BLaER1 (cell line): ENCODE measurements around the gene GAS6.
A peak's percentile ranks its signal among the peaks of the same experiment; 100 is the strongest.
"Not testable (repeated sequence)": the region's sequence is repeated elsewhere in the genome, so short reads cannot be mapped to it uniquely, and the experiment has no call there.

ENCODE experiments used
- H3K27ac ChIP-seq: shearing (Covaris generic); formaldehyde crosslinking; 2 replicates; pipeline ENCODE4 v1.8.1; 2022
- H3K27me3 ChIP-seq: shearing (Covaris generic); formaldehyde crosslinking; 2 replicates; pipeline ENCODE4 v1.8.1; 2022
- H3K36me3 ChIP-seq: shearing (Covaris generic); formaldehyde crosslinking; 2 replicates; pipeline ENCODE4 v1.8.1; 2022
- H3K4me1 ChIP-seq: shearing (Covaris generic); formaldehyde crosslinking; 2 replicates; pipeline ENCODE4 v1.8.1; 2022
- H3K4me2 ChIP-seq: shearing (Covaris generic); formaldehyde crosslinking; 2 replicates; pipeline ENCODE4 v1.8.1; 2022
- H3K4me3 ChIP-seq: shearing (Covaris generic); formaldehyde crosslinking; 2 replicates; pipeline ENCODE4 v1.8.1; 2022
- H3K9ac ChIP-seq: shearing (Covaris generic); formaldehyde crosslinking; 2 replicates; pipeline ENCODE4 v1.8.1; 2022
- H3K9me3 ChIP-seq: shearing (Covaris generic); formaldehyde crosslinking; 2 replicates; pipeline ENCODE4 v1.8.1; 2022
- H4K20me1 ChIP-seq: shearing (Covaris generic); formaldehyde crosslinking; 2 replicates; pipeline ENCODE4 v1.8.1; 2022
- Cebpa-rat ChIP-seq: shearing (Covaris generic); IDR thresholded peaks from 2 replicates; pipeline ENCODE4 v1.8.1; 2022

The GAS6 gene

GRCh38 chr13:113834496-113835200 is 29.2 kb downstream of the GAS6 start:
- TF ChIP-seq Cebpa-rat = no peak
- Histone ChIP-seq H3K4me2 (peak overlapping the region; percentile 64; the same call in 1 of the 2 replicates), H3K9ac (no peak overlapping the region), H3K36me3 (peaks cover 35% of the 10 kb centered on the region), H3K27me3 (0 out of 2 replicates have a peak, but pooled peaks cover 5% of the 10 kb centered on the region), H3K4me3 (no peak overlapping the region), H4K20me1 (peaks cover 92% of the 10 kb centered on the region), H3K27ac (no peak overlapping the region), H3K4me1 (peaks cover 49% of the 10 kb centered on the region), H3K9me3 (no peaks in the 10 kb centered on the region)

GRCh38 chr13:113834006-113834405 is 29.9 kb downstream of the GAS6 start:
- not testable (repeated sequence) for H3K9ac ChIP-seq, H3K4me2 ChIP-seq, H3K9me3 ChIP-seq, H3K4me3 ChIP-seq, H3K27ac ChIP-seq, H3K27me3 ChIP-seq
- peaks cover 43% of the 10 kb centered on the region for H3K4me1 ChIP-seq
- peaks cover 41% of the 10 kb centered on the region for H3K36me3 ChIP-seq
- peaks cover 92% of the 10 kb centered on the region for H4K20me1 ChIP-seq

GRCh38 chr13:113833111-113833830 is 30.6 kb downstream of the GAS6 start:
- no peak overlapping the region for H3K4me2 ChIP-seq
- H3K9me3 ChIP-seq = no peaks in the 10 kb centered on the region
- no peak overlapping the region for H3K9ac ChIP-seq
- 0 out of 2 replicates have a peak, but pooled peaks cover 5% of the 10 kb centered on the region for H3K27me3 ChIP-seq
- H3K4me1 ChIP-seq = peaks cover 36% of the 10 kb centered on the region
- no peak for TF ChIP-seq Cebpa-rat
- peaks cover 92% of the 10 kb centered on the region for H4K20me1 ChIP-seq
- H3K36me3 ChIP-seq = peaks cover 48% of the 10 kb centered on the region
- H3K27ac ChIP-seq = no peak overlapping the region
- H3K4me3 ChIP-seq = no peak overlapping the region

- no peak overlapping the region for H3K9ac ChIP-seq
- 0 out of 2 replicates have a peak, but pooled peaks cover 5% of the 10 kb centered on the region for H3K27me3 ChIP-seq
- H3K4me3 ChIP-seq = no peak overlapping the region
- H3K4me1 ChIP-seq = peaks cover 29% of the 10 kb centered on the region
- TF ChIP-seq Cebpa-rat = no peak
- H3K9me3 ChIP-seq = no peaks in the 10 kb centered on the region
- H3K27ac ChIP-seq = no peak overlapping the region
- peaks cover 92% of the 10 kb centered on the region for H4K20me1 ChIP-seq
- peaks cover 53% of the 10 kb centered on the region for H3K36me3 ChIP-seq
- no peak overlapping the region for H3K4me2 ChIP-seq
These were observed 31.2 kb downstream of the GAS6 start for GRCh38 chr13:113832631-113833030.

GRCh38 chr13:113832205-113832604 is 31.7 kb downstream of the GAS6 start:
- no peak overlapping the region for H3K27ac ChIP-seq
- TF ChIP-seq Cebpa-rat = no peak

GRCh38 chr13:113831061-113831460 is 32.8 kb downstream of the GAS6 start:
- Histone ChIP-seq H3K36me3 (peaks cover 65% of the 10 kb centered on the region), H3K4me3 (no peak overlapping the region), H3K9me3 (no peaks in the 10 kb centered on the region), H3K27ac (no peak overlapping the region), H3K4me1 (peaks cover 20% of the 10 kb centered on the region), H4K20me1 (peaks cover 97% of the 10 kb centered on the region), H3K4me2 (no peak overlapping the region), H3K27me3 (no peaks in the 10 kb centered on the region), H3K9ac (no peak overlapping the region)
- TF ChIP-seq Cebpa-rat = no peak

More at GRCh38 chr13:113832205-113832604, 31.7 kb downstream of the GAS6 start:
- Histone ChIP-seq H3K27me3 (0 out of 2 replicates have a peak, but pooled peaks cover 4% of the 10 kb centered on the region), H4K20me1 (peaks cover 92% of the 10 kb centered on the region), H3K4me3 (no peak overlapping the region), H3K4me1 (peaks cover 25% of the 10 kb centered on the region), H3K4me2 (no peak overlapping the region), H3K36me3 (peaks cover 57% of the 10 kb centered on the region), H3K9me3 (no peaks in the 10 kb centered on the region), H3K9ac (no peak overlapping the region)

- peaks cover 98% of the 10 kb centered on the region for H4K20me1 ChIP-seq
- H3K4me1 ChIP-seq = peaks cover 15% of the 10 kb centered on the region
- not testable (repeated sequence) for H3K4me3 ChIP-seq, H3K27me3 ChIP-seq, H3K9me3 ChIP-seq, H3K9ac ChIP-seq, H3K27ac ChIP-seq, H3K4me2 ChIP-seq
- H3K36me3 ChIP-seq = peaks cover 70% of the 10 kb centered on the region
These were observed 33.4 kb downstream of the GAS6 start for GRCh38 chr13:113830426-113830950.

GRCh38 chr13:113828282-113828825 is 35.5 kb downstream of the GAS6 start:
- peaks cover 67% of the 10 kb centered on the region for H3K36me3 ChIP-seq
- H3K9me3 ChIP-seq = peaks cover 8% of the 10 kb centered on the region
- H3K9ac ChIP-seq = no peak overlapping the region
- TF ChIP-seq Cebpa-rat = no peak
- H3K4me1 ChIP-seq = no peaks in the 10 kb centered on the region
- no peak overlapping the region for H3K4me3 ChIP-seq
- H3K27ac ChIP-seq = no peak overlapping the region
- no peak overlapping the region for H3K4me2 ChIP-seq
- H4K20me1 ChIP-seq = peaks cover 98% of the 10 kb centered on the region
- no peaks in the 10 kb centered on the region for H3K27me3 ChIP-seq

- Histone ChIP-seq H3K9me3 (peaks cover 21% of the 10 kb centered on the region), H3K4me3 (no peak overlapping the region), H3K36me3 (peaks cover 67% of the 10 kb centered on the region), H3K9ac (no peak overlapping the region), H3K4me2 (no peak overlapping the region), H3K27me3 (no peaks in the 10 kb centered on the region), H3K27ac (no peak overlapping the region), H4K20me1 (peaks cover 98% of the 10 kb centered on the region), H3K4me1 (no peaks in the 10 kb centered on the region)
- no peak for TF ChIP-seq Cebpa-rat
These were observed 36.9 kb downstream of the GAS6 start for GRCh38 chr13:113827021-113827420.

GRCh38 chr13:113826446-113826845 is 37.4 kb downstream of the GAS6 start:
- H3K36me3 ChIP-seq = peaks cover 72% of the 10 kb centered on the region
- peaks cover 22% of the 10 kb centered on the region for H3K9me3 ChIP-seq
- H3K9ac ChIP-seq, H3K4me3 ChIP-seq, H3K4me2 ChIP-seq, H3K27me3 ChIP-seq, H3K27ac ChIP-seq, H3K4me1 ChIP-seq: not testable (repeated sequence)
- H4K20me1 ChIP-seq = peaks cover 98% of the 10 kb centered on the region
